OCI-LY1 (cell line): ENCODE data around the gene RGPD8.

ENCODE experiments used
- EZH2 ChIP-seq: fragments of 200-600 bp; sonication (generic), shearing (Covaris generic); IDR thresholded peaks from 2 replicates; pipeline ENCODE4 v1.8.0; 2017; ENCODE audit warnings: borderline replicate concordance, mixed run types, mild to moderate bottlenecking, antibody characterized with exemption, low read length, moderate library complexity, mixed read lengths
- TF ChIP-seq, protein P1 (sequence below): fragments of 200-600 bp; sonication (generic), shearing (Covaris generic); IDR thresholded peaks from 2 replicates; pipeline ENCODE4 v1.5.1; 2017; ENCODE audit warnings: mild to moderate bottlenecking, antibody characterized with exemption, low read length, moderate library complexity, mixed read lengths

DNA sequence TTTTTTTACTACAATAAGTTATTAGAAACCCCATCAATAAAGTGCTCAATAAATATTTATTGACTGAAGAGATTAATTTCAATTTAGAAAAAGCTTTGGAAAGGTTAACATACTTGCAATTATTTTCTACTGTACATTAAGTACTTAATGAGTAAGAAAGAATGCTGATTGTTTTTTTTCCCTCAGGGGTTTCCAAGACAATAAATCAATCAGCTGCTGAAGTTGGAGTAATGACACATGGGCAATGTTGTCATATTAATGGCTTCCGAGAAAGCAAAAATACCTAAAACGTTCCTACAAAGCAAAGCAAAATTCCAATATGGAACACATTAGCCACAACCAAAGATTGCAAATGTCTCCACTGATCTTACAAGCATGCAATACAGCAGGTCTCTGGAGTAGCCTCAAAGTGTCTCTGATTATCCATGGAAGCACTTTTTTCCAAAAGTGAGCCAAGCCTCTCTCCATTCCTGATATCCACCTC lies 91.3 kb downstream of the RGPD8 start:
- TF ChIP-seq, protein P1, sequence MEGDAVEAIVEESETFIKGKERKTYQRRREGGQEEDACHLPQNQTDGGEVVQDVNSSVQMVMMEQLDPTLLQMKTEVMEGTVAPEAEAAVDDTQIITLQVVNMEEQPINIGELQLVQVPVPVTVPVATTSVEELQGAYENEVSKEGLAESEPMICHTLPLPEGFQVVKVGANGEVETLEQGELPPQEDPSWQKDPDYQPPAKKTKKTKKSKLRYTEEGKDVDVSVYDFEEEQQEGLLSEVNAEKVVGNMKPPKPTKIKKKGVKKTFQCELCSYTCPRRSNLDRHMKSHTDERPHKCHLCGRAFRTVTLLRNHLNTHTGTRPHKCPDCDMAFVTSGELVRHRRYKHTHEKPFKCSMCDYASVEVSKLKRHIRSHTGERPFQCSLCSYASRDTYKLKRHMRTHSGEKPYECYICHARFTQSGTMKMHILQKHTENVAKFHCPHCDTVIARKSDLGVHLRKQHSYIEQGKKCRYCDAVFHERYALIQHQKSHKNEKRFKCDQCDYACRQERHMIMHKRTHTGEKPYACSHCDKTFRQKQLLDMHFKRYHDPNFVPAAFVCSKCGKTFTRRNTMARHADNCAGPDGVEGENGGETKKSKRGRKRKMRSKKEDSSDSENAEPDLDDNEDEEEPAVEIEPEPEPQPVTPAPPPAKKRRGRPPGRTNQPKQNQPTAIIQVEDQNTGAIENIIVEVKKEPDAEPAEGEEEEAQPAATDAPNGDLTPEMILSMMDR: no peak
- TF ChIP-seq EZH2: no peak
